Endothelial cell of umbilical vein (primary cell): ENCODE results near the gene ACOT13.

Experiments
- CTCF ChIP-seq, 2 donors: IDR thresholded peaks; 1 replicate in 1 of 2; 2 replicates in 1 of 2; pipeline ENCODE4 v1.5.1; 2011; ENCODE audit warnings: low read length in 2 of 2, mild to moderate bottlenecking in 2 of 2, moderate library complexity in 2 of 2, control low read depth in 1 of 2, inconsistent platforms in 1 of 2, low read depth in 1 of 2; ENCODE audit not compliant: insufficient read depth in 1 of 2; ENCODE audit errors: extremely low read depth in 1 of 2
- EZH2 ChIP-seq: IDR thresholded peaks from 2 replicates; pipeline ENCODE4 v1.6.1; 2012; ENCODE audit warnings: borderline replicate concordance, low read depth, mild to moderate bottlenecking, moderate library complexity, low read length, inconsistent platforms; ENCODE audit not compliant: severe bottlenecking
- FOS ChIP-seq: IDR thresholded peaks from 2 replicates; pipeline ENCODE4 v1.6.1; 2011; ENCODE audit warnings: mild to moderate bottlenecking, low read length, moderate library complexity, borderline replicate concordance; ENCODE audit not compliant: insufficient read depth
- GATA2 ChIP-seq: IDR thresholded peaks from 2 replicates; pipeline ENCODE4 v1.7.0; 2011; ENCODE audit warnings: low read depth, mild to moderate bottlenecking, moderate library complexity, mixed read lengths, low read length; ENCODE audit not compliant: insufficient read length, insufficient read depth
- JUN ChIP-seq: IDR thresholded peaks from 2 replicates; pipeline ENCODE4 v1.6.1; 2011; ENCODE audit warnings: borderline replicate concordance, low read depth; ENCODE audit not compliant: insufficient read length, insufficient read depth
- MAX ChIP-seq: IDR thresholded peaks from 2 replicates; pipeline ENCODE4 v1.6.1; 2011; ENCODE audit not compliant: insufficient read depth, insufficient read length
- MYC ChIP-seq: IDR thresholded peaks from one replicate; pipeline ENCODE4 v1.6.1; 2011; ENCODE audit warnings: mild to moderate bottlenecking, low read depth, low read length
- POLR2A ChIP-seq: IDR thresholded peaks from 2 replicates; pipeline ENCODE4 v1.6.1; 2012; ENCODE audit warnings: low read depth, mild to moderate bottlenecking, control low read depth, low read length
- POLR2AphosphoS5 ChIP-seq: IDR thresholded peaks from 2 replicates; pipeline ENCODE4 v1.6.1; 2012; ENCODE audit warnings: low read depth, mild to moderate bottlenecking, control low read depth, low read length, moderate library complexity; ENCODE audit not compliant: insufficient read depth

GRCh38 chr6:24620637-24621036 is 46.2 kb upstream of the ACOT13 start:
- TF ChIP-seq CTCF (IDR thresholded peaks at IDR 0.05; ENCODE audit: extremely low read depth in 1 of 2, insufficient read depth in 1 of 2, low read depth in 1 of 2, low read length in 2 of 2) (no peak), POLR2AphosphoS5 (no peak), POLR2A (no peak), EZH2 (no peak), MAX (no peak), FOS (no peak), JUN (no peak), MYC (no peak), GATA2 (no peak)
